NT2/D1 (cell line): Measurements from ENCODE around the gene RAB8A.
"Not testable (repeated sequence)": the region's sequence is repeated elsewhere in the genome, so short reads cannot be mapped to it uniquely, and the experiment has no call there.

ENCODE experiments used
- SUZ12 ChIP-seq: IDR thresholded peaks from 2 replicates; pipeline ENCODE4 v1.6.1; 2011; ENCODE audit not compliant: insufficient read length, insufficient read depth; ENCODE audit errors: extremely low read depth
- ZNF274 ChIP-seq: IDR thresholded peaks from 2 replicates; pipeline ENCODE4 v1.6.1; 2011; ENCODE audit warnings: mild to moderate bottlenecking, low read depth, low read length

DNA sequence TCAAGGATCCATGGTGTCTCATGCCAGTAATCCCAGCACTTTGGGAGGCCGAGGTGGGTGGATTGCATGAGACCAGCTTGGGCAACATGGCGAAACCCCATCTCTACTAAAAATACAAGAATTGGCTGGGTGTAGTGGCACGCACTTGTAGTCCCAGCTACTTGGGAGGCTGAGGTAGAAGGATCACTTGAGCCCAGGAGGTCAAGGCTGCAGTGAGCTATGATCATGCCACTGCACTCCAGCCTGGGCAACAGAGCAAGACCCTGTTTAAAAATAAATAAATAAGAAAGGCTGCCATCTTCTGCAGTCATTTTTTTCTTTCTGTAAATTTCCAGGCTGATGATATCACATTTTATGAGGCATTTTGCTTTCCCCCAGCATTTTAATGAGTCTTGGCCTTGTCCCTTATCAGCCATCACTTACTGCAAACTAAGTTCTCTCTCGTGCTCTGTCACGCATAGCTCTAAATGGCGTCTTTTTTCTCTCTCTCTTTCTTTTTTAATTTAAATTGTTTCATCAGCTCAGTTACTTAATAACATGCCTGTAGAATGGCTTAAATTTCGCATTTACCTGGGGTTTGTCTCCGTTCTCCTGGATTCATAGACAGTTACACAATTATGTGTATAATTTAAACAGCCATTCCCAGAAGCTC, 12.2 kb upstream of the RAB8A start:
- TF ChIP-seq SUZ12, ZNF274: not testable (repeated sequence)
